UCSD-AML1 (cell line): ENCODE results near the gene PCDHGB7.
"Not testable (repeated sequence)": the region's sequence is repeated elsewhere in the genome, so short reads cannot be mapped to it uniquely, and the experiment has no call there.

Experiments
- DNase-seq: peaks from one replicate; lab custom pipeline; 2025; ENCODE audit not compliant: unreplicated experiment; lab: John Stamatoyannopoulos, UW

Gene PCDHGB7

GRCh38 chr5:141422742-141423291, 5.3 kb downstream of the PCDHGB7 start:
- no peak for DNase-seq

- DNase-seq, result no peak
Observed at GRCh38 chr5:141427783-141428426, 10.4 kb downstream of the PCDHGB7 start.

DNA sequence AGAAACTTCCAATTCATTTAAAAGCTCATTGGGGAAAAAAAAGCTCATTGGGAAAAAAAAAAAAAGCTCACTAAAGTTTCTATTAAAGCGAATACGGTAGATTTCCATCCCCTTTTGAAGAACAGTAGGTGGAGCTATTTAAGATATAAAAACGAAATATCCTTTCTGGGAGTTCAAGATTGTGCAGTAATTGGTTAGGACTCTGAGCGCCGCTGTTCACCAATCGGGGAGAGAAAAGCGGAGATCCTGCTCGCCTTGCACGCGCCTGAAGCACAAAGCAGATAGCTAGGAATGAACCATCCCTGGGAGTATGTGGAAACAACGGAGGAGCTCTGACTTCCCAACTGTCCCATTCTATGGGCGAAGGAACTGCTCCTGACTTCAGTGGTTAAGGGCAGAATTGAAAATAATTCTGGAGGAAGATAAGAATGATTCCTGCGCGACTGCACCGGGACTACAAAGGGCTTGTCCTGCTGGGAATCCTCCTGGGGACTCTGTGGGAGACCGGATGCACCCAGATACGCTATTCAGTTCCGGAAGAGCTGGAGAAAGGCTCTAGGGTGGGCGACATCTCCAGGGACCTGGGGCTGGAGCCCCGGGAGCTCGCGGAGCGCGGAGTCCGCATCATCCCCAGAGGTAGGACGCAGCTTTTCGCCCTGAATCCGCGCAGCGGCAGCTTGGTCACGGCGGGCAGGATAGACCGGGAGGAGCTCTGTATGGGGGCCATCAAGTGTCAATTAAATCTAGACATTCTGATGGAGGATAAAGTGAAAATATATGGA, 13.0 kb downstream of the PCDHGB7 start, which contains the start of gene PCDHGA12:
Gene PCDHGA12, plus strand, starts transcription at position 176 of the 782 bp plus-strand sequence. Its CDS starts 253 bp downstream, at position 429.
- peak; percentile 64 for DNase-seq

DNA sequence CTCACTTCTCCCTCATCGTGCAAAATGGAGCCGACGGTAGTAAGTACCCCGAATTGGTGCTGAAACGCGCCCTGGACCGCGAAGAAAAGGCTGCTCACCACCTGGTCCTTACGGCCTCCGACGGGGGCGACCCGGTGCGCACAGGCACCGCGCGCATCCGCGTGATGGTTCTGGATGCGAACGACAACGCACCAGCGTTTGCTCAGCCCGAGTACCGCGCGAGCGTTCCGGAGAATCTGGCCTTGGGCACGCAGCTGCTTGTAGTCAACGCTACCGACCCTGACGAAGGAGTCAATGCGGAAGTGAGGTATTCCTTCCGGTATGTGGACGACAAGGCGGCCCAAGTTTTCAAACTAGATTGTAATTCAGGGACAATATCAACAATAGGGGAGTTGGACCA, 13.8 kb downstream of the PCDHGB7 start:
- DNase-seq, result no peak

GRCh38 chr5:141432308-141432707, 14.8 kb downstream of the PCDHGB7 start:
- DNase-seq, result not testable (repeated sequence)

- DNase-seq, result not testable (repeated sequence)
Observed at GRCh38 chr5:141432726-141433125, 15.2 kb downstream of the PCDHGB7 start.

DNA sequence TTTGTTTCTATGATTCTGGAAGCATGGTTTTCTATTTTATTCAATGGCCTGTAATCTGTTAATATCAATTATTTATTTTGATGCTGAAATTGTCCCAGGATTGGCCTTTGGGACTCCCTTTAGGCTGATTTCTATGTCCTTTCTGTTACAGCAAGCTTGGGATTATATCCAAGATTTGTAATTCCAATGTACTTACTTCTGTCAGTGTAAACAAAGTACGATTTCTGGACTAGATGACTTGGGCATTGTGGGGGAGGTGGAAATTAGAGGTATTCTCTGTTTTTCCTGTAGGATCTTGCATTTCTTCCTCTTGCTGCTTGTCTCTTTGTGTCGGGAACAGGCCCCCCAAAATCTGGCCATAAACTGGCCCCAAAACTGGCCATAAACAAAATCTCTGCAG, 16.5 kb downstream of the PCDHGB7 start:
- no peak for DNase-seq

DNA sequence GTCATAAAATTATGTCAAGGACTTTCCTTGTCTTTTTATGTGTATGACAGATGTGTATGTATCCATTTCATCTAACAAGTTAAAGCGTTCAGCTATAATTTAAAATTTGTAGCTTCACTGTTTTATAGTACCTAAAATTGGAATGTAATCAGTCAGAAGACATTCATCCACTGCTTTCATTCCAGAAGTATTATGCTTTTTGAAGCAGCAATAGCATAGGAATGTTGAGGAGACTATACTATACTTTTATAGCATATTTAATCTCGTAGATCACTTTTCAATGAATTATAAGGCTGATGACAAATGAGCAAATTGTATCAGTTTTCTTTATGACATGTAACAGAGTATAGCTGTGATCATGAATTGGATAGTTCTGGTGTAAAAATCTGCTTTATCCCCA, 19.7 kb downstream of the PCDHGB7 start:
- DNase-seq, result no peak

GRCh38 chr5:141439411-141440141, 22.1 kb downstream of the PCDHGB7 start:
- DNase-seq, result no peak

DNA sequence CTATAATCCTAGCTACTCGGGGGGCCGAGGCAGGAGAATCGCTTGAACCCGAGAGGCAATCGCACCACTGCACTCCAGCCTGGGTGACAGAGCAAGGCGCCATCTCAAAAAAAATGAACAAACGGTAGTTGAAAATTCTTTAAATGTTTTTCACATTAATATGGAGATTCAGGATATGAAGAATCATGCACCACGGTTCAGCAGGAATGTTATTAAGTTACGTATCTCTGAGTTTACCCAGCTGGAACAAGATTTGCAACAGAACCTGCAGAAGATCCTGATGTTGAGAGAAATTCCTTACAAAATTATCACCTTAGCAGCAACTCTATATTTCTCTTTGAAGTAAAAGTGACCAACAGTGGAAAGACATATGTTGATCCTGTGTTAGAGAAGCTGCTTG, 22.9 kb downstream of the PCDHGB7 start:
- no peak for DNase-seq

GRCh38 chr5:141441571-141442170, 24.2 kb downstream of the PCDHGB7 start:
- no peak for DNase-seq

GRCh38 chr5:141465351-141465750, 47.9 kb downstream of the PCDHGB7 start:
- DNase-seq, result no peak
